ENCODE measurements around the gene LCLAT1.

DNA sequence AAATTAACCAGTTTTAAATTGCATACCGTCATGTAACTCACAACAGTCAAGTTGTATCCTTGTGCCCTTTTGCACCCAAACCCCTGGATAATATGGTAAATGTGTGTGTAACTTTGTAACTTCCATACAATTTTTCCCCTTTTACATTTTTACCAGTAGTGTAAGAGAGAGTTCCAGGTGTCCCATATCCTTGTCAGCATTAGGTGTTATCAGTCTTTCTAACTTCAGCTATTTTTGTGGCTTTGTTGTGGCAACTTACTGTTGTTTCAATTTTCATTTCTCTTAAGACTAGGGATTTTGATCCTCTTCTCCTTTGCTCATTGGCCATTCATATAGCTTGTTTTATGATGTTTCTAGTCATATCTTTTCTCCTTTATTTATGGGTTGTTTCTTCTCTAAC lies 94.6 kb downstream of the LCLAT1 start:
- TF ChIP-seq, protein P1, sequence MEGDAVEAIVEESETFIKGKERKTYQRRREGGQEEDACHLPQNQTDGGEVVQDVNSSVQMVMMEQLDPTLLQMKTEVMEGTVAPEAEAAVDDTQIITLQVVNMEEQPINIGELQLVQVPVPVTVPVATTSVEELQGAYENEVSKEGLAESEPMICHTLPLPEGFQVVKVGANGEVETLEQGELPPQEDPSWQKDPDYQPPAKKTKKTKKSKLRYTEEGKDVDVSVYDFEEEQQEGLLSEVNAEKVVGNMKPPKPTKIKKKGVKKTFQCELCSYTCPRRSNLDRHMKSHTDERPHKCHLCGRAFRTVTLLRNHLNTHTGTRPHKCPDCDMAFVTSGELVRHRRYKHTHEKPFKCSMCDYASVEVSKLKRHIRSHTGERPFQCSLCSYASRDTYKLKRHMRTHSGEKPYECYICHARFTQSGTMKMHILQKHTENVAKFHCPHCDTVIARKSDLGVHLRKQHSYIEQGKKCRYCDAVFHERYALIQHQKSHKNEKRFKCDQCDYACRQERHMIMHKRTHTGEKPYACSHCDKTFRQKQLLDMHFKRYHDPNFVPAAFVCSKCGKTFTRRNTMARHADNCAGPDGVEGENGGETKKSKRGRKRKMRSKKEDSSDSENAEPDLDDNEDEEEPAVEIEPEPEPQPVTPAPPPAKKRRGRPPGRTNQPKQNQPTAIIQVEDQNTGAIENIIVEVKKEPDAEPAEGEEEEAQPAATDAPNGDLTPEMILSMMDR (conservative IDR thresholded peaks at IDR 0.05; ENCODE audit: low read length) = no peak
- TF ChIP-seq EZH2phosphoT487 (IDR thresholded peaks at IDR 0.05; ENCODE audit: borderline replicate concordance, low read depth, low read length) = no peak

Measured in OCI-LY7 (cell line).